Jurkat, Clone E6-1 (cell line): Measurements from ENCODE around the gene RNF213.
"Not testable (repeated sequence)": the region's sequence is repeated elsewhere in the genome, so short reads cannot be mapped to it uniquely, and the experiment has no call there.

Source experiments
- DNase-seq: peaks from one replicate; pipeline ENCODE4 v3.0.0-alpha.2; 2011; ENCODE audit warnings: low read depth, low spot score
- H3K4me3 ChIP-seq: 2 replicates; pipeline ENCODE4 v1.5.1; 2011; ENCODE audit warnings: mild to moderate bottlenecking, low read length, control low read depth, moderate library complexity

Gene RNF213

GRCh38 chr17:80328634-80329380 is 68.2 kb downstream of the RNF213 start:
- no peak for DNase-seq
- H3K4me3 ChIP-seq = no peak overlapping the region

DNA sequence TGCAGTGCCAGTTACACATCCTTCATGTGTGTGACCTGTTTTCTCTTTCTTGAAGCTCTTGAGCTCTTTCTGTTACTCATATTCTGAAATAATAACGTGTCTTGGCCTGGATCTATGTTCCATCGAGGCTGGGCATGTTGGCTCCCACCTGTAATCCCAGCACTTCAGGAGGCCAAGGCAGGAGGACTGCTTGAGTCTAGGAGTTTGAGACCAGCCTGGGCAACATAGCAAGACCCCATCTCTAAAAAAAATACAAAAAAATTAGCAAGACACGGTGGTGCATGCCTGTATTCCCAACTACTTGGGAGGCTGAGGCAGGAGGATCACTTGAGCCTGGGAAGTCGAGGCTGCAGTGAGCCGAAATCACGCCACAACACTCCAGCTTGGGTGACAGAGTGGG is 68.8 kb downstream of the RNF213 start:
- not testable (repeated sequence) for DNase-seq, H3K4me3 ChIP-seq

DNA sequence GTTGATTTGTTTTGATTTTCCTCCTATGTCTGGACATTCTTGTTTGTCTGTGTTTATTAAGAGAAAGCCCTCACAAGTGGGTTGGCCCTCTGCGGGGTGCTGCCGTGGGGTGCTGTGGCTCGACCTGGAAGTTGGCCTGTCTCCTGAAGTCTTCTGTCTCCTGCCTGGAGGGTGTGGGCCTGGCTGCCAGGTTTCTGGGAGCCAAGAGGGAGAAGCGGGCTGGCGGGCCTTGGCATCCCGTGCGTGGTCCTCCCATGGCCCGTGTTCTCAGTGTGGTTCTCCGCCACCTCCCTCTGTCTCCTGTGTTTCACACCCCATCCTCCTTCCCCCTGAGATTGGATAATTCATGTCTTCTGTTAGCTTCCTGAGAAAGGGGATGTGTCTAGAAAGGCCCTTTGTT is 69.6 kb downstream of the RNF213 start:
- no peak for DNase-seq
- no peak overlapping the region for H3K4me3 ChIP-seq

DNA sequence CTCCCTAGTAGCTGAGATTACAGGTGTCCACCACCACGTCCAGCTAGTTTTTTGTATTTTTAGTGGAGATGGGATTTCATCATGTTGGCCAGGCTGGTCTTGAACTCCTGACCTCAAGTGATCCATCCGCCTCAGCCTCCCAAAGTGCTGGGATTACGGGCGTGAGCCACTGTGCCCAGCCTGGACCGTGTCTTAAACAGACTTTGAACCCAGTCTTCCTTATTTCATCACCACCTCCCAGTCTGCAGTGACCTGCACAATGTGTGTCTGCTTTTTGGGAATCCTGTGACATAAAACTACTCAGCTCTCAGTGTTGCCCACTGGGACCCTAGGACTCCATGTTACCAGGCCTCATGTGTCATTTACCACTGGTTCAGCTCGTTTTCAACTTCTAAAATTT is 70.3 kb downstream of the RNF213 start:
- not testable (repeated sequence) for DNase-seq, H3K4me3 ChIP-seq

DNA sequence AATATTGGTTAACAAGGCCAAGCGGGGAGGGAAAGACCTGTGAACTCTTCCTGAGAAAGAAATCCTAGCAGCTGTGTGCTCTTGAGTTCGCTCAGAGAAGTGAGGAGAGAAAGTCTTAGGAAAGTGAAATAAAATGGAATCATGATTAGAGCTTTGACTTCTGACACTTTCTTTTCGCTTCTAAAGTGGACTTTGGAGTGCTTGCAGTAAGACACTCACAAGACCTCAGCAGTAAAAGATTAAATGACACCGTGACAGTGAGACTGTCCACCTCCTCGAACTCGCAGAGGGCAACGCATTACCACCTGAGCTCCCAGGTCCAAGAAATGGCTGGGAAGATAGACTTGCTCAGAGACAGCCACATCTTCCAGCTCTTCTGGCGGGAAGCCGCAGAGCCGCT is 71.2 kb downstream of the RNF213 start:
- no peak overlapping the region for H3K4me3 ChIP-seq
- DNase-seq = no peak

DNA sequence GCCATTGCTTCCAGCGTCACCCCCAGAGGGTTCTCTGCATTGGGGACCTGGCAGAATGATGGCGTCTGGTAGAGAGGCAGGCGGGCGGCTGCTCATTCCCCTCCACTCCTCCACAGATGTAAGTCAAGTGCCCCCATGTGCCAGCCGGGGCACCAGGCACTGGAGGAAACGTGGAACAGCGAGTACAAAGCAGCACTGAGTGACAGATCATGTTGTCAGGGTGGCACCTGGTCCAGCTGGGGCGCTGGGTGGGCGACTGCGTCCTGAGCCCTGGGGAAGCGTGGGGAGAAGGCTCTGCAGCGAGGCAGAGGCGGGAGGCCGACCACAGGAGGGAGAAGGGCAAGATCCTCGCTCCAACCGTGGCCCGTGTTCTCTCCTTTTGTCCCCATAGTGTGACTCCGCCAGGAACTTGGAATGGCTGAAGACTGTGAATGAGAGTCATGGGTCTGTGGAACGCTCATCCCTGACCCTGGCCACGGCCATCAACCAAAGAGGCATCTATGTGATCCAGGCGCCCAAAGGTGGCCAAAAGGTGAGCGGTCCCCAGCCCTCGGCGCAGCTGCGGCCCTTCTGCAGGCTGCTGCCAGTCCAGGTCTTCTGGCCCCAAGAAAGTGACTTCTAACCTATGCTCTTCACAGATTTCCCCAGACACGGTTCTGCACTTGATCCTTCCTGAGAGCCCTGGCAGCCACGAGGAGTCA is 76.7 kb downstream of the RNF213 start:
- H3K4me3 ChIP-seq = no peak overlapping the region
- DNase-seq = no peak

- DNase-seq = no peak
Observed at GRCh38 chr17:80339118-80339517, 78.5 kb downstream of the RNF213 start.

DNA sequence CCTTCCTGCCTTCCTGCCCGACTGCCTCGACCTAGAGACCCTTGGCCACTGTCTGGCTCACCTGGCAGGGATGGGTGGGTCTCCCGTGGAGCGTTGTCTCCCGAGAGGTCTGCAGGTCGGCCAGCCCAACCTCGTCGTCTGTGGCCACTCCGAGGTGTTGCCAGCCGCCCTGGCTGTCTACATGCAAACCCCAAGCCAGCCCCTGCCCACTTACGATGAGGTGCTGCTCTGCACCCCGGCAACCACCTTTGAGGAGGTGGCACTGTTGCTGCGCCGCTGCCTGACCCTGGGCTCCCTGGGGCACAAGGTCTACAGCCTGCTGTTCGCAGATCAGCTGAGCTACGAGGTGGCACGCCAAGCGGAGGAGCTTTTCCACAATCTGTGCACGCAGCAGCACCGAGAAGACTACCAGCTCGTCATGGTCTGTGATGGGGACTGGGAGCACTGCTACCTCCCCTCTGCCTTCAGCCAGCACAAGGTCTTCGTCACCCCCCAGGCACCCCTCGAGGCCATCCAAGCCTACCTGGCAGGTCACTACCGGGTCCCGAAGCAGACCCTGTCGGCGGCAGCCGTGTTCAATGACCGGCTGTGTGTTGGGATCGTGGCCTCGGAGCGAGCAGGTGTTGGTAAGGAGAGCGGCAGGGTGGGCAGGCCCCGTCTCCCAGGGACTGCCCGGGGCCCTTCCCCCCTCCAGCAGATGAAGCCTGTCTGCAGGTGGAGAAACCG is 79.2 kb downstream of the RNF213 start:
- no peak overlapping the region for H3K4me3 ChIP-seq
- DNase-seq = no peak

More at GRCh38 chr17:80339118-80339517, 78.5 kb downstream of the RNF213 start:
- H3K4me3 ChIP-seq = no peak overlapping the region

DNA sequence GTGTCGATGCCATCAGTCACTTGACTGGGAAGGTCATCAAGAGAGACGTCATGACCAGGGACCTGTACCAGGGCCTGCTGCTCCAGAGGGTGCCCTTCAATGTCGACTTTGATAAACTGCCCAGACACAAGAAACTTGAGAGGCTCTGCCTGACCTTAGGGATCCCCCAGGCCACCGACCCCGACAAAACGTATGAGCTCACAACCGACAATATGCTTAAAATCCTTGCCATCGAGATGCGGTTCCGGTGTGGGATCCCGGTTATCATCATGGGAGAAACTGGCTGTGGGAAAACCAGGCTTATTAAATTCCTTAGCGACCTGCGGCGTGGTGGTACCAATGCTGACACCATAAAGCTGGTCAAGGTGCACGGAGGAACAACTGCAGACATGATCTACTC is 84.7 kb downstream of the RNF213 start:
- no peak for DNase-seq
- no peak overlapping the region for H3K4me3 ChIP-seq

DNA sequence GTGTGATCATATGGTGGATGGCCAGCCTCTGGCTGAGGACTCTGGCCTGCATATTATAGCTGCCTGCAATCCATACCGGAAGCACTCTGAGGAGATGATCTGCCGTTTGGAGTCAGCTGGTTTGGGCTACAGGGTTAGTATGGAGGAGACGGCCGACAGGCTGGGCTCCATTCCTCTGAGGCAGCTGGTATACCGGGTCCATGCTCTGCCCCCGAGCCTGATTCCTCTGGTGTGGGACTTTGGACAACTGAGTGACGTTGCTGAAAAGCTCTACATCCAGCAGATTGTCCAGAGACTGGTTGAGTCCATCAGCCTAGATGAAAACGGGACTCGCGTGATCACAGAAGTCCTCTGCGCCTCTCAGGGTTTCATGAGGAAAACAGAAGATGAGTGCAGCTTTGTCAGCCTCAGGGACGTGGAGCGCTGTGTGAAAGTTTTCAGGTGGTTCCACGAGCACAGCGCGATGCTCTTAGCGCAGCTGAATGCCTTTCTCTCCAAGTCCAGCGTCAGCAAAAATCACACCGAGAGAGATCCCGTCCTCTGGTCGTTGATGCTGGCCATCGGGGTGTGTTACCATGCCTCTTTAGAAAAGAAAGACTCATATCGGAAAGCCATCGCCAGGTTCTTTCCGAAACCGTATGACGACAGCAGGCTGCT is 85.3 kb downstream of the RNF213 start:
- DNase-seq = no peak
- H3K4me3 ChIP-seq = no peak overlapping the region

DNA sequence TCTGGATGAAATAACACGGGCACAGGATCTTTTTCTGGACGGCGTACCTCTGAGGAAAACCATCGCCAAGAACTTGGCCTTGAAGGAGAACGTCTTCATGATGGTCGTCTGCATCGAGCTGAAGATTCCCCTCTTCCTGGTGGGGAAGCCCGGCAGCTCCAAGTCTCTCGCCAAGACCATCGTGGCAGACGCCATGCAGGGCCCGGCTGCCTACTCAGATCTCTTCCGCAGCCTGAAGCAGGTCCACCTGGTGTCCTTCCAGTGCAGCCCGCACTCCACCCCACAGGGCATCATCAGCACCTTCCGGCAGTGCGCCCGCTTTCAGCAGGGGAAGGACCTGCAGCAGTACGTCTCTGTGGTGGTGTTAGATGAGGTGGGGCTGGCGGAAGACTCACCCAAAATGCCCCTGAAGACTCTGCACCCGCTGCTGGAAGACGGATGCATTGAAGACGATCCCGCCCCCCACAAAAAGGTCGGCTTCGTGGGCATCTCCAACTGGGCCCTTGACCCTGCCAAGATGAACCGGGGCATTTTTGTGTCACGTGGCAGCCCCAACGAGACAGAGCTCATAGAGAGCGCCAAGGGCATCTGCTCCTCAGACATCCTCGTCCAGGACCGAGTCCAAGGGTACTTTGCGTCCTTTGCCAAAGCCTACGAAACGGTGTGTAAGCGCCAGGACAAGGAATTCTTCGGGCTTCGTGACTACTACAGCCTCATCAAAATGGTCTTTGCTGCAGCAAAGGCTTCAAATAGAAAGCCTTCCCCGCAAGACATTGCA is 86.0 kb downstream of the RNF213 start:
- DNase-seq = no peak
- no peak overlapping the region for H3K4me3 ChIP-seq

- H3K4me3 ChIP-seq = no peak overlapping the region
- no peak for DNase-seq
Observed at GRCh38 chr17:80347536-80347935, 86.9 kb downstream of the RNF213 start.

GRCh38 chr17:80347948-80348351 is 87.3 kb downstream of the RNF213 start:
- no peak overlapping the region for H3K4me3 ChIP-seq

DNA sequence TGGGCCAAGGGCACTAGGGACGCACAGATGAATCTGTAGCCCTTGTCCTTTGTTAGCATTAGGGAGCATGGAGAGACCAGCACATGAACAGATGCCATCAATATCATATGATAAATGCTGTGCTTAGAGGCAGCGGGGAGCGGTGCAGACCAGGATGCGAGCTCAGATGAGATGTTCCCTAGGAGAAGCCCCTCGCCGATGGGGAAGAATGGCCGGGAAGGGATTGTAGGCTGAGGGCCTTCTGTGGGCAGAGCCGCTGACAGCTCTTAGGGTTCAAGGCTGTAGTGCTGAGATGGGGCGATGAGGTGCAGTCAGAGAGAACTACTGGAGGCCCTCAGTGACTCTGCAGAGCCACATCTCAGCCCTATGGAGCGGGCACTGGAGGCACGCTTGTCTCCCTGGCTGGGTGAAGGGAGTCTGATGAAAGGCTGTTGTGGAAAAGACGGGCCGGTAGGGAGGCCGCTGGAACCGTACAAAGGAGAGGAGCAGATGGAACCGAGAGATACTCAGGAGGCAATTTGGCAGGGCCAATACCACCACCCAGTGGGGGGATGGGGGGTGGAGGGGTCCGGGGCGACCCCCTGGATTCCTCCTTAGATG is 88.0 kb downstream of the RNF213 start:
- DNase-seq = no peak
- H3K4me3 ChIP-seq = no peak overlapping the region

More at GRCh38 chr17:80347948-80348351, 87.3 kb downstream of the RNF213 start:
- DNase-seq = no peak

DNA sequence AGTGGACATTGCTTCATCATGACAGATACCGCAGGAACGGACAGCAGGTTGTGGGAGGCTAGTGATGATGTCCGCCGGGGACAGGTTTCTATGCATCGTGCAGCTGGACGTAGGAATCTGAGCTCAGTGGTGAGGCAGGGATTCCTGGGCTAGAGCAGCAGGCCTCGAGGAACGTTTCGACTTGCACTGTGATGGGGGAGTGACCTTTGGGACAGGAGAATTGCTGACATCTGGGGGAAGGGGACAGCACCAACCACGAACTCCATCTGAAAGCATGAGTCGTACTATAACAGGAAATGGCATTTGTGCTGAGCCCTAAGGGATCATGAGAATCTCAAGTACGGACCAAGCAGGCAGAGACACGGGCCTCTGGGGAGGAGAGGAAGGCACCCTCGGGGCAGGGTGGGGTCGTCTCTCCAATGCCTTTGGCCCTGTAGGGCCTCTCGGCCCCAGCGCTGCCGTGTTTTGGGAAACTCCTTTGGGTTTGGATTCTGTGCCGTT is 88.5 kb downstream of the RNF213 start:
- no peak overlapping the region for H3K4me3 ChIP-seq
- DNase-seq = no peak

GRCh38 chr17:80349751-80350150 is 89.1 kb downstream of the RNF213 start:
- no peak overlapping the region for H3K4me3 ChIP-seq
- DNase-seq = no peak

DNA sequence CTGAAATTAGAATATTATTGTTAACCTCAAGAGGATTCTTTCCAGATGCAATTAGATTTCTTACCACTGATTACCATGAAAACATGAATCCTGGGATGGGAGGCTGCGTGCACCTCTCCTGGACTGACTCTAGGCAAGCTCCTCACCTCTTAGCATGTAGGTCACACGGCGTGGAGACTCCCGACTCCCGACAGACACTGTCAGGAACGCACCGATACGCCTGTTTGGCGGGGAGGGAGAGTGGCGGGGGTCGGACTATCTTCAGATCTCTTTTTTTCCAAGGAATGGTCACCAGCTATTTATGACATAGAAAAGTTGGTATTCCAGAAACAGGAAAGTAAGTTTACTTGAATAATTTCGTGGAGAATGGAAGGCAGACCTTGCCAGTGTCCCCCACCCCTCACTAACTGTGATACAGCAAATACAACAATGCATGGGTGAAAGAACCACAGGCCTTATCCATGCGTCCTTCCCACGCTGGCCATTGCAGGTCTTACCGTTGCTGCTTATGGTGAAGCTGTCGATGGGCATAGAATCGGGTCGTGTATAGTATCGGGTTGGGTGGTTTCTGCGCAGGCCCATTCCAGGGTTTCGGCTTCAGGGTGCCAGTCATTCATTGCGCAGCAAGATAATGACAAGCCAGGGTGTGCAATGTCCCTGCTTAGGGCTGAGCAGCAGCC is 91.7 kb downstream of the RNF213 start:
- H3K4me3 ChIP-seq = no peak overlapping the region
- DNase-seq = no peak
